ENCODE data around the gene TEX2.

The TEX2 gene

DNA sequence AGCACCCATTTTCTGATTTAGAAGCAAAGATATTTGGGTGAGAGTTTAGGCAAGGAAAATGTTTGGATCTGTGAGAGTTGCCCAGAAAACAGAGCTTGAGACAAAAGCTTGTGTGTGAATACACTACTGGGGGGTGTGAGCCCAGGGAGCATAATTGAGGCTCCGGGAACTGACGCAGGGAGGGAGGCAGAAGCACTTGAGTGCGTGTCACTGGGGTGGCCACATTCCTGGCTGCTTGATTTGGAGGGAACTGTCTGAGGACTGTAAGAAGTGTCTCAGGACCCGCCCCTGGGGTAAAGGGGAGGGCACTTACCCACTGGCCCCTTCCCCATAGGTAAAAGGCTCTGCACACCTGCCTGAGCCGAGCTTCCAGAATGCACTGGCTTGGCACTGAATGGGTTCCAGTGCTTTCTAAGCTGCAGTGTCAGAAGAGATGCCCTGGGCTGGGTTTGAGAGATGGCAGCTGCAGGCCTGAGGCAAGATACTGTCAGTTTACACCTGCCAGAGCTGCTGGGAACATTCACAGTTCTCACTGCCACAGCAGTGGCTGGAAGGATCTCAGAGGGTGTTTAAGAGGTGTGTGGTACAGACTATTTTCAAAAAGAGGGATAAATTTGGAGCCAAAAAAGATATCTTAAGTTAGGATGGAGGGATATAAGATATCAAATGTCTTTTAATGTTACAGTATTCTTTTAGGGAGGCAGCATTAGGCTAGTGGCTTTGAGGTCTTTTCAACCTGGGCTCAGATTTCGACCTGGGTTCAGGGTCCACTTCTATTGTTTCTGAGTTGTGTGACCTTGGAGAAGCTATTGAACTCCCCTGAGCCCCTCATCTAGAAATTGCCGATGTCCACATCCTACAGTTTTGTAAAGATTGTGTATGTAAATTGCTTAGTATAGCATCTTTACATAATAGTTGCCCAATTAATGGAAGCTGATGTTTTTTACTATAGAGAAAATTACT, 6.9 kb upstream of the TEX2 start:
- no peak for DNase-seq

DNA sequence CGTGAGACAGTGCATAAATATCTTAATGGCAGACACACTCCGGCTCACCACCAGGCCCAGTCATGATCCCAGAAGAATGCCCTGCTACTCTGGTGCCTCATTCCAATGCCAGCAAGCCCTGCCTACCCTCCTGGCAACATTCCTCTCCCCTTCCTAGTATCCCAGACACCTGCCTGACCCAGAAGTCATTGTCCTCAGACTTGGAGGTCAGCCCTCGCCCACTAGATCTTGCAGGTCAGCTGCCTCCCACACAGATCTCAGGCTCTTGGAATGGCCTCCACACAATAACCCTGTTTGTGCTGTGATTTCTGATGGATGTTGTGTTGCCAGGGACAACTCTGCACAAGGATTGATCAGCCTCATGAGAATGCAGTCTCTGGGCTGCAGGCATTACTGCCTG, 1.8 kb upstream of the TEX2 start:
- no peak for DNase-seq

DNA sequence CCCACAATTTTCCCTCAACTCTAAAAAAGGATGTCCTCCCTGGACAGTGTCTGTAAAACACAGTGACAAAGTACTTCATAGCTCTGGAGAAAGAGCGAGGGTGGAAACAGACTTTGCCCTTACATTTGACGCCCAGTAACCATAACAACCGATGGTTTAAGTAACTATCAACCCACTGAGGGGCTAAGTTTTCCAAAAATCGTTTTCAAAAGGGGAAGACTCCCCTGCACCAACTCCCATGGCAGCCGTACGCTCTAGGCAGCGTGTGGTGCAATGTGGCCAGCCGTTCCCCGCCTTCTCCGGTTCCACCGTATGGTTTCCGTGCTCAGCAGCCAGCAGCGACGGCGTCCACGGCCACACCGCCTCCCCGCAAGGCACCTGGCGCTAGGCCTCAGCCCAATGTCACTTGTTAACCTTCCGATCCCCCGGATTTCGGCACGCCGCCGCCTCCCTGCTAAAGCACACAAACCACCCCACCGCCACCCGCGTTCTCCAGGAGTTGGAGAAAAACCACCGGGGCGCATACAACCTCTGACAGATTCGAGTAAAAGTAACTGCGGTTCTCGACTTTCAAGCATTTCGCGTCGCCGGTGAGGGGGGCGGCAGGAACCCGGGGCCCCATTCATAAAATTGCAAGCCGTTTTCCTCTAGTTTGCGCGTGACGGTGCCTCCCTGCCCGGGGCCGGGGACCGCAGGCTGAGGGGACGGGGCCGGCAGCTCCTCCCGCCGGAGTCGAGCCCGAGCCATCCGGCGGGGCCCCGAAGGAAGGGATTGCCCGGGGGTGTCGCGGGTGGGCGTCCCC, 661 bp downstream of the TEX2 start:
- peak; percentile 62 for DNase-seq

DNA sequence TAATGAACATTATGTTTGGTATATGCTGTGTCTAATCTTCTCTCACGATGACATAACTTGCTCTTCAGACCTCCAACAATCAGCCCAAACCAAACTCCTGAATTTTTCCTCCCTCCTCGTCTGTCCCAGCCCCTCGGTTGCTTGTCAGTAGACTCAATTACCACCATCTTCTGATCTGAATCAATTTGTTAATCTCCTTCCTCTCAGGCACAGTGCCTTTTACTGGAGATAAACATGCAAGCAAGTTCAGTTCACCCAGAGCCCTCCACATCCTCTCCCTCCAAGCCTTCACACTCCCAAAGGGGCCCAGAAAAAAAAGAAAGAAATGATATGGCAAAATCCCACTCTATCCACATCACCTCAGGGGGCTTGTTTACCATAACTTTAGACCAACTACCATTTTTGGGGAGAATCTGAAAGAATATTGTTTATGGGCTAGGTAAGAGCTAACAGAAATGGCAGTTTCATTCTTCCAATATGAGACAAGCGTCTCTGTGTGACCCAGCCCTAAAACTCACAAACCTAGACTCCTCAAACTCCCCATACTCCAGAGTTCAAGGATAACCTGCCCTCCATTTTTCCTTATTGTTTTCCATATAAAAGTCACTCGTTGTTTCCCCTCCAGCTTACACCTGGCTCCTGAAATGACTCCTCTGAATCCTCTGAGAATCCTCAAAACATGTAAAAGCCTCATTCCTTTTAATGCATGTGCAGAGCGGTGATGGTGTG, 1.5 kb downstream of the TEX2 start:
- no peak for DNase-seq

DNA sequence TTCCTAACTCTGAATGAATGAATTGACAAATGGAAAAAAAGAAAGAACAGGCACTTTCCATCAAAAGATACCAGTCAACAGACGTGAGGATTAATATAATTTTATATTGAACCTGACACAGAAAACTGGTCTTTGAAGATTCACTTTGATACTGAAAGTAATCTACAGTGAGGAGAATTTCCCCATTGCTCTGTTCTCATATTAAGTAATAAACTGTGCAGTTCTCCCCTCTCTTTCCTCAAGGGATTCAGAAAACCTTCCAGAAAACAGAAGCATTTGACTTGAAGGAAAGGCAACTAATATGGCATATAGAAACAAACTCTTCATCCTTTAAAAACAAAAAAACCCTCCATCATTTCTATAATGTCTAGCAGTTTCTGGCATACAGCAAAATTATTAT, 2.2 kb downstream of the TEX2 start:
- no peak for DNase-seq

DNA sequence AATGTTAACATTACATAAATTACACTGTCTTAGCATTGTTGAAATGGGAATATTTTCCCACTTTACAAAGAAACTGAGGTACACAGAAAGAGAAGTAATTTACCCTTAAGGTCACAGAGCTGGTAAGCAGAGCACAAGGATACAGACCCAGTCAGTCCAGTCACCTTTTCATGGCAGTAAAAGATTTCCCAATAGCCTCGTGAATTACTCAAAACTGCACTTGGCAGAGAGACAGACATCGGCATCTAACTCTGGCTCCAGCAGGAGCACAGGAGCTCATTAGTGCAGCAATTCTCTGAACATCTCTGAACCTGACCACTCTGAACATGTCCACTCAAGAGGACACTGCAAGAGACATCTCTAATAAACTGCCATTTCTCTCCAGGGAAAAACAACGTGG, 3.1 kb downstream of the TEX2 start:
- no peak for DNase-seq

DNA sequence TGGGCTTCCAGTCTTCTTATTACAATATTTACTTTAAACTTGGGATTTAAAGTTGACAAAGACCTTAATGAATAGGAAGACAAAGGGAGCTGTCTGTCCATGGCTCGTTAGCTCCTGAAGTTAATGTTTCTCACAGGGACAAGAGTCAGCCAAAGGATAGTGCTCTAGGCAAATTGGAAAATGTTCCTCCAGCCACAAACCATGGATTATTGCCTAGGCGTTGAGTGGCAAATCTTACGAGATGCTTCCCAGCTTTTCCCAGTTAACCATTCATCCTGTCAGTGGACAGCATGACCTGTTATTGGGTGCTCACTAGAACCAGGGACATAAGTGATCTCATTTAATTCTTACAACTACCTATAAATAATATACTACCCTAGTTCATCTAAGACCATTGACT, 3.6 kb downstream of the TEX2 start:
- no peak for DNase-seq

DNA sequence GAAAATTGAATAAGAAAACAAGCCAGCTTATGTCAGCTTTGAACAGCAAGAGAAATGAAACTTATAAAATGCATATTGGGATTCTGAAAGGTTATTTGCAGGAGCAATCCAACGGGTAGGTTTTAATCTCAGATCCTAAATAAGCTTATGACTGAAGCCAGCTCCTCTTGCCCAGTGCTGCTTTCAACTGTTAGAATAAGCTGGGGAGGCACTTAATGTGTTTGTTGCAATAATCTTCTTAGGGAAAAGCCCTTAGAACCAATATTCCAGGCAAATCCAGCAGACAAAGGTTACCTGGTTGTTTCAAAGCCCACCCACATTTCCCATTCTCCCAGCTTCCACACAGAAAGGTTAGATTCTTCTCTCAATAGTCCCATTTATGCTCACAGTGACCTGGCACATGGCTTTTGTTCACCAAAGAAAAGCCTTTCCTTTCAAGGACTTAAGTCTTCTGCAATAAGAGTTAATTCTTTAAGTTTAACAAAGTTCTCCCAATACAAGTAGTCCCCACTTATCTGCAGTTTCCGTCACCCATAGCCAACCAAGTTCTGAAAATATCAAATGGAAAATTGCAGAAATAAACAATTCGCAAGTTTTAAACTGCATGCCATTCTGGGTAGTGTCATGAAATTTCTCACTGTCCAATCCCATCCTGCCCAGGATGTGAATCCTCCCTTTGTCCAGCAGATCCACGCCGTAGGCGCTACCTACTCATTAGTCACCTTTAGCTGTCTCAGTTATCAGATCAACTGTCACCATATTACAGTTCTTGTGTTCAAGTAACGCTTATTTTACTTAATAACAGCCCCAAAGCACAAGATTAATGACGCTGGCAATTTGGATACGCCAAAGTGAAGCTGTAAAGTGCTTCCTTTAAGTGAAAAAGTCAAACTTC, 5.9 kb downstream of the TEX2 start:
- no peak for DNase-seq

DNA sequence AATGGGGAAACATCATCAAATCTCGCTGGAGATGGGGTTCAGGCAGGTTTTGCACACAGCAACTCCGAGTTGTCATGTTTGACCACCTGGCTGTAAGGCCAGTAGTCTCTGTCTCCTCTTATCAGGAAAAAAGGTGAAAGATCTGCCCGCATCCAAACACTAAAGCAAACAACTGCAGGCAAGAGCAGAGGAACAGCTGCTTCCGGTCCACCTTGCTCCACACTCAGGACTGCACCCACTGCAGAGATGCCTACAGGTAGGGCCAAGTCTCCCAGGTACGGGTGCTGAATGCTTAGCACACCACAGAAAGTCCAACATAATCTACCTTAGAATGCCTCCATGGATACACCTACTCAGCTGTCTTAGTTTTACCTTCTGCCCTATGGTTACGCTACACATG, 7.3 kb downstream of the TEX2 start:
- DNase-seq = no peak

DNA sequence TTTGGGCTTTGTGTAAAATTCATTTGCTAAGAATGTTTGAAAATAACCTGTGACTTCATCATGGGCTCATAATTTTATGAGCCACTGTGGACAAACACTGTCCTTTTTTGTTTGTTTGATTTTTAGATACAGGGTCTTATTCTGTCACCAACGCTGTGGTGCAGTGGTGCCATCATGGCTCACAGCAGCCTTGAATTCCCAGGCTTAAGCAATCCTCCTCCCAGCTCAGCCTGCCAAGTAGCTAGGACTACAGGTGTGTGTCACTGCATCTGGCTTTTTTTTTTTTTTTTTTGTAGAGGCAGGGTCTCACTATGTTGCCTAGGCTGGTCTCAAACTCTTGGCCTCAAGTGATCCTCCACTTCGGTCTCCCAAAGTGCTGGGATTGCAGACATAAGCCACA, 8.3 kb downstream of the TEX2 start:
- no peak for DNase-seq

DNA sequence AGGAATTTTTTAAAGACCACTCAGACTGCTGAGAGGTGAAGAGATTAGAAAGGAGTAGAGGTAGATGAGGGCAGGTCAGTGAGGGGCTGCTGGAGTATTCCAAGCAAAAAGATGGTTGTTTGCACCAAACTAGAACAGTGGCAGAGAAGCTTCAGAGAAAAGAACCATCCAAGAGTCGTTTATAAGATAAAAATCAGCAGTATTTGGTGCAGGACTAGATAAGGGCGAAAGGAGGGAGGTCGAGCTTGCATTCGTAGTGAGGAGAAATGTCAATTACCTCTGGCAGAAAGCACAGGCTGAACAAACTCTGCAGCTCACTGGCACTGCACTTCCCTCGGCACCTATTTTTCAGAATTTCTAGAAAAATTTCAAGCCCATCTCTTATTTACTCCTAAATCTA, 9.6 kb downstream of the TEX2 start:
- no peak for DNase-seq

DNA sequence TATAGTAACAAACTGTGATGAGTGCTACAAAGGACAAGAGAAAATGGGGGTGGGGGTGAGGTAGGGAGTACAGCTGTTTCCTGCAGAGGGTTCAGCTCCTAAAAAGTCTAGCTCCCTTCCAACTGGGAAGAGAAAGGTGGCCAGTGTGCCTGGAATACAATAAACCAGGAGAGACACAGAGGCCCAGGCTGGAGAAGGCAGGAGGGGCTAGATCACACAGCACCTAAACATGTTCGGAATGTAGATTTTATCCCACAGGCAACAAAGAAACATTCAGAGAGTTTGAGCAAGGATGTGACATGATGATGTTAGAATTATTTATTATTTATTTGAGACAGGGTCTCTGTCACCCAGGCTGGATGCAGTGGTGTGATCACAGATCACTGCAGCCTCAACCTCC, 10.2 kb downstream of the TEX2 start:
- no peak for DNase-seq

DNA sequence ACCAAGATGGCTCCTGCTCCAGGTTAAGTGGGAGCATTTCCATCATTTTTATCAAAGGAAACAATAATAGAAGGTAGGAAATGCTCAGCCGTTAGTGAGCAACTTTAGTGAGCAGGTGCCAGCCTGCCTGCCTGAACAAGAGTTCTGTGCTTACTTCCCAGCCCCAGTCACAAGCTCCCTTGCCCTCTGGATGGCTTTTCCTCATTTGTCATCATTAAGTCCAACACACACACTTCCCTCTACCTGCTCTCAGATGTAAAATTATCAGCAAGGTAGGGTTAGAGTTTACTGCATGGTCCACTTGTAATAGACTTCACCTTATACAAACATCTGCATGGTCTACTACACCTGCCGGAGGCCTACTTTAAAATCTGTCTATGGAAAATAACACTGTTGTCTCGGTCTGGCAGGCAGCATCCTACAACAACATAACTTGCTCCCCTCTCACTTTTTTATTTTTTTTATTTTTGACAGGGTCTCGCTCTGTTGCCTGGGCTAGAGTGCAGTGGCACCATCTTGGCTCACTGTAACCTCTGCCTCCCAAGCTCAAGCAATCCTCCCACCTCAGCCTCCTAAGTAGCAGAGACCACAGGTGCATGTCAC, 12.7 kb downstream of the TEX2 start:
- DNase-seq = no peak

DNA sequence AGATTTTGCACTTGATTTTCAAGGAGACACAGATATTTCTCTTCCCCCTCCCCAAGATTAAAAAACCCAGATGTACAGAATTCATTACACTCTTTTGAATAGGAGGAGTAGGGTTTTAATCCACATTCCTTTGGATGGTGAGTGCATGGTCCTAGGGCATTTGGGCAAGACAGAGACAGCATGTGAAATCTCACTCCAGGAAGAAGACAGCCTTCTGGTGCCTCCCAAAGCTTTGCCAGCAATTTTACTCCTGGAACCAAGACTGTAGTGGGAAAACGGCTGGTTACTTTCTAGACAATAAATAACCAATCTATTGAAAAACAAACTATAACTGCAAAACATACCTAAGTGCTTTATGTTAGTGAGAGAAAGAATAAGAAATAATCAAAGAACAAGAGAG, 15.2 kb downstream of the TEX2 start:
- no peak for DNase-seq

DNA sequence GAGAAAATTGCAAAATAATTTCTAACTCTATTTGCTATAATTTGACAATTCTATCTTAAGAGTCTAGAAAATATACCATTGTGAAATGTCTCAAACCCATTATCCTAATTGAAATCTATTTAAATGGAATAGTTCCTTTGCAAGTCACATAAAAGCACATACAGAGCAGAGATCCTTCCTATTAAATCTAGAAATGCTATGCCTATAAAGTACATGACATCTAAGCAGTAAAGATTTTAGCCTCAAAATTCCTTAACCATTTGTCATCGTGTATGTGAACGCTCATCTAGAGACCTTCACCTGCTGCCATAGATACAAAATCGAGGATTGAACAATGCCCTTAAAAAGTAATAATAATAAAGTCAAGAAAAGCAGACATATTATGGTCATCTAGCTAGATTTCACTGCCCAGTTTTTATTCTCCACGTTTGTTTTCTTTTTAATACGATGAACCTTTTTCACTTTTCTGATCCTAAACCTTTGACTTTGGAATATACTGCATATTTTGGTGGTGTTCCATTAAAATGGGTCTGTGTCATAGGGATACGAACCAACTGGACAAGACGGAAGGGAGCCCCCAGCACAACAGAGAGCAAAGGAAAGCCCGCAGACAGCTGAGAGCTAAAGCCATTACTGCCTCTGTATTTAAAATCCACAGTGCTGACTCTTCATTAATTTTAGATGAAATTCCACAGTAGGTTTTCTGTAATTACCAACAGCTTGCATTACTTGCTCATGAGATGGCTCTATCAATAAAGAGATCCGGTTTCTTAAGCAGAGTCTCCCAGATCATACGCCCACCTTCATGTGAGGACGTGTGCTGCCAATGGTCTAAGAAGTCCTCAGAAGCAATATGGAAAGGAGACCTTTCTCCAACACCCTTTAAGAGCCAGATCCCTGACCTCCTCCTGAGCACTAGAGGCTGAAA, 17.6 kb downstream of the TEX2 start:
- no peak for DNase-seq

DNA sequence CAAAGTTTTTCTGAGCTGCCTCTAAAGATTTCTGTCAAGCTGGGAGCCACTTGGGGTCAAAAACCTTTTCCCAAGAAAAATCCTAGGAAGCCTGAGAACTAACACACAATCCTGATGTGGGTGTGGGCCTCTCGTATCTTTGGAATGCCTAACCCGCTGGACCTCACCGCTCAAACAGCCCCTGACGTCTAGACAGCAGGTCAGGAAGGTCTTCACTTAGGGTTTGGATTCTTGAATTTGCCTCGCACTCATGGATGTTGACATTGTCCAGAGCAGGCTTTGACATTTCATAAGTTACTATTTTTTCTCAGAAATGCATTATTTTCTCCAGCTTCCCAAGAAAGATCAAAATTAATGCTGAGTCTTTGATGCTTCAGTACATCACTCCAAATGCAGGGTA, 18.9 kb downstream of the TEX2 start:
- no peak for DNase-seq

DNA sequence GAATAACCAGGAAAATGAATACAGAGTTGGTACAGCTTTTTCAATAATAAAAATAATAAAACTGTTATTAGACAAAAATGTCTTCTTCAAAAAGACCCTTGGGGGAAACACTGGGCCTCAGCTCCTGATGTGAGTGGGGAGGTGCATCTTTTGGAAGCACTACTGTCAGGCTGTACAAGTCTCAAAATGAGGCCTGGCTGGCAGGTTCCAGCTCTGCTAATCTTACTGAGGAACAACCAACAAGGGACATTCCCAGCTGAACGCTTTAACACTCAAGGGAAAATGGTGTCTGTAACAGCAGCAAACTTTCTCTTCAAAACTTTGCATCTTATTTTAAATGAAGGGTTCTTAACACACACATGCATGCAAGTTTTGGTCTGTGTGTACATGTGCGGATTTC, 19.7 kb downstream of the TEX2 start:
- DNase-seq = no peak

DNA sequence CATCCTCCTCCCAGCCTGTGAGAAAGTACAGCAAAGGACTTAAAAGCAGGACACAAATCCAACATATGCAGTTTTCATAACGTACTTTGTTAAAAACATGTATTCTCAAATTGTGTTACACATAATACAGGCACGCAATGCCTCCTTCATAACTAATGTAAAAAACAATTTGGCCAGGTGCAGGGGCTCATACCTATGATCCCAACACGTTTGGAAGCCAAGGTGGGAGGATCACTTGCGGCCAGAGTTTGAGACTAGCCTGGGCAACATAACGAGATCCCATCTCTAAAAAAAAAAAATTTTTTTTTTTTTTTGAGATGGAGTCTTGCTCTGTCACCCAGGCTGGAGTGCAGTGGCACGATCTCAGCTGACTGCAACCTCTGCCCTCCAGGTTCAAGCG, 20.4 kb downstream of the TEX2 start:
- no peak for DNase-seq

DNA sequence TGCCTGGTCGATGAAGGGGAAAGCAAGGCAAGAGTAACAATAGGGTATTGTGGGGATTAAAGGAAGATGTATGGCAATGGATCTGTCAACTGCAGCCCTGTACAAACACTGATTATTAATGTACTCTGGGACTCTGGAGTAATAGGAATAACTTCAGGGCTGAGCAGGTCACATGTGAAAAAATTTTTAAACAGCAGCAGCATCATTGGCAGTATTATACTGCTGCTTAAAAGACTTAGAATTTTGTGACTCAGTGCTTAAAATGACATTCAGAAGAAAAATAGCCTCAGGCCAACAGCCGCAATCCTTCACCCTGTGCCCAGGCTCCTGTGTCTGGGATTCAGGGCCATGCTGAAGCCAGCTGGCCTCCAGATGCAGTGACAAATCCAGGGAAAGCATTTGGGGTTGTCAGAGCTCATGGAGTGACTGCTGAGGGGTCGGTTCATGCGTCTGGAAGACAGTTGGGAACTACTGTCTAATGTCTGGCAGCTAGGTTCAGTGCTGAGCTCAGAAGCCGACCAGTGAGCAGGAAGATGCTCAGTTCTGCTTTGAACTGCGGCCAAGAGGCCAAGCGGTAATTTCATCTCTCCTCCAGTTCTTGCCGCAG, 22.2 kb downstream of the TEX2 start:
- no peak for DNase-seq

DNA sequence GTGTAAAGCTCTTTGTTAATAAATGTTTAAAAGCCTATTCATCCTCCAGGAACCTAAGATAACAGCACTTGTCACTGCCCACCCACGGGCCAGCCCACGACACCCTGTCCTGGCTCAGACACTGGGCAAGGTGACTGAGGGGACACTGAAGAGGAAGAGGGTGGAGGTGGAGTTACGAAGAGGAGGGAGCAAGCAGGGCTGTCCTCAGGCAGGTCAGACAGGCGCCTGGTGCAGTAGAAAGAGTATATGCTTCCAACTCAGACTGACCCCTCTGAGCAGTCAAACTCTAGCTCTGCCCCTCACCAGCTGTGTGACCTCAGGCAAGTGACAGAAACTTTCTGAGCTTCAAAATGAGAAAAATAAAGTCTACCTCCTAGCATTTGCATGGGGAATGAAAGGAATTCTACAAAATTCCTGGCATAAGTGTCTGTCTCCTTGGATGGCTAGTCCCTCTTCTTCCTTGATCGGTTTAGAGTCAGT, 22.8 kb downstream of the TEX2 start:
- no peak for DNase-seq

Measured in activated CD4-positive, alpha-beta T cell treated with anti-CD3 and anti-CD28 coated beads, Interleukin-2, Interleukin-6, amounts not matched to agents 100 ng/mL and 50 ng/mL, durations not matched to agents 16 hours and 8 hours (primary cell).